LNCaP clone FGC (cell line): ENCODE results near the gene HP1BP3.

Experiments
- DNase-seq: peaks from one replicate; pipeline ENCODE4 v3.0.0-alpha.2; 2011; ENCODE audit warnings: low read depth
- H3K4me3 ChIP-seq: 2 replicates; pipeline ENCODE4 v1.5.1; 2011; ENCODE audit warnings: mild to moderate bottlenecking, low read depth, low read length, control low read depth
- CTCF ChIP-seq: IDR thresholded peaks from 2 replicates; pipeline ENCODE4 v1.5.1; 2012; ENCODE audit warnings: mild to moderate bottlenecking; ENCODE audit not compliant: control insufficient read depth, insufficient read depth; ENCODE audit errors: extremely low read depth

Gene HP1BP3

GRCh38 chr1:20771780-20772179, 15.3 kb downstream of the HP1BP3 start:
- DNase-seq, result no peak
- no peak overlapping the region for H3K4me3 ChIP-seq
- TF ChIP-seq CTCF, result no peak

- no peak for TF ChIP-seq CTCF
- DNase-seq, result no peak
- H3K4me3 ChIP-seq, result no peak overlapping the region
Measured at GRCh38 chr1:20770314-20771087, 16.6 kb downstream of the HP1BP3 start.

- TF ChIP-seq CTCF, result no peak
- no peak overlapping the region for H3K4me3 ChIP-seq
- no peak for DNase-seq
Measured at GRCh38 chr1:20767271-20767670, 19.8 kb downstream of the HP1BP3 start.

- DNase-seq, result no peak
- H3K4me3 ChIP-seq, result no peak overlapping the region
- TF ChIP-seq CTCF, result no peak
Measured at GRCh38 chr1:20763417-20763816, 23.7 kb downstream of the HP1BP3 start.

GRCh38 chr1:20760322-20760721, 26.8 kb downstream of the HP1BP3 start:
- no peak overlapping the region for H3K4me3 ChIP-seq
- no peak for TF ChIP-seq CTCF
- no peak for DNase-seq

- TF ChIP-seq CTCF, result no peak
- no peak for DNase-seq
Measured at GRCh38 chr1:20753589-20753988, 33.5 kb downstream of the HP1BP3 start.

GRCh38 chr1:20751462-20751990, 35.6 kb downstream of the HP1BP3 start:
- no peak for TF ChIP-seq CTCF
- no peak for DNase-seq
- H3K4me3 ChIP-seq, result no peak overlapping the region

More at GRCh38 chr1:20753589-20753988, 33.5 kb downstream of the HP1BP3 start:
- H3K4me3 ChIP-seq, result no peak overlapping the region
